Panc1 (cell line): ENCODE measurements around the gene ADAMTS9. TPM values are rescaled to one million over a fixed set of nuclear protein-coding genes. Genes with fewer than 3 reads are reported as not detected.

ENCODE experiments used
- ATAC-seq: fragments of 200-7000 bp; cut with Tn5 transposase; 2 replicates; pipeline ENCODE4 v1.9.1; 2020; ENCODE audit warnings: mild to moderate bottlenecking, moderate library complexity
- BruUV-seq: library from RNA; stranded (reverse); fragments of 400-500 nt; replicated peaks from 2 replicates; lab custom pipeline; 2021; lab: Mats Ljungman, UMichigan
- CTCF ChIA-PET: fragments of 300-600 bp; sonication (Branson Sonifier 250); formaldehyde crosslinking; loops from one replicate; lab custom pipeline; 2022; ENCODE audit warnings: antibody characterized with exemption; lab: Charles Lee
- POLR2A ChIA-PET: fragments of 300-600 bp; sonication (Branson Sonifier 250); formaldehyde crosslinking; loops from one replicate; lab custom pipeline; 2022; ENCODE audit warnings: antibody characterized with exemption; lab: Charles Lee
- DNase-seq: peaks from one replicate; pipeline ENCODE4 v3.0.0-alpha.2; 2010; ENCODE audit warnings: low read depth, low spot score
- H3K27ac ChIP-seq: 2 replicates; pipeline ENCODE4 v1.5.1; 2011; ENCODE audit warnings: mild to moderate bottlenecking, low read length, inconsistent platforms
- H3K27me3 ChIP-seq: fragments of 200-500 bp; sonication (Bioruptor generic); 2 replicates; pipeline ENCODE4 v1.6.0; 2014; ENCODE audit warnings: low read length, inconsistent platforms; ENCODE audit not compliant: control insufficient read depth, insufficient read depth
- H3K36me3 ChIP-seq: fragments of 200-500 bp; sonication (Bioruptor generic); 2 replicates; pipeline ENCODE4 v1.5.1; 2014; ENCODE audit warnings: inconsistent platforms, mild to moderate bottlenecking, low read length, moderate library complexity; ENCODE audit not compliant: control insufficient read depth, insufficient read depth
- H3K4me1 ChIP-seq: 2 replicates; pipeline ENCODE4 v1.5.1; 2011; ENCODE audit warnings: inconsistent platforms, mild to moderate bottlenecking, low read length, moderate library complexity; ENCODE audit not compliant: control insufficient read depth, insufficient read depth
- H3K4me3 ChIP-seq, 2 experiments: 2 replicates each; pipeline ENCODE4 v1.5.1; 2011 to 2012; ENCODE audit warnings: low read depth in 2 of 2, low read length in 2 of 2, mild to moderate bottlenecking in 2 of 2, inconsistent platforms in 1 of 2, moderate library complexity in 1 of 2
- H3K9me3 ChIP-seq: fragments of 200-500 bp; sonication (Bioruptor generic); 2 replicates; pipeline ENCODE4 v1.5.1; 2014; ENCODE audit warnings: low read depth, mild to moderate bottlenecking, inconsistent platforms, low read length, moderate library complexity; ENCODE audit not compliant: control insufficient read depth, insufficient read depth
- CTCF ChIP-seq: fragments of 450-650 bp; IDR thresholded peaks from 2 replicates; pipeline ENCODE4 v1.5.1; 2017; ENCODE audit warnings: mild to moderate bottlenecking
- POLR2AphosphoS5 ChIP-seq: IDR thresholded peaks from 2 replicates; pipeline ENCODE4 v1.6.1; 2012; ENCODE audit warnings: mild to moderate bottlenecking, low read depth, low read length, moderate library complexity
- REST ChIP-seq, 2 experiments: IDR thresholded peaks; 2 replicates each; pipeline ENCODE4 v1.6.1; 2011 to 2012; ENCODE audit warnings: low read depth in 2 of 2, control low read depth in 1 of 2, low read length in 1 of 2, mild to moderate bottlenecking in 1 of 2, moderate library complexity in 1 of 2; ENCODE audit not compliant: insufficient read depth in 1 of 2
- SIN3A ChIP-seq: IDR thresholded peaks from 2 replicates; pipeline ENCODE4 v1.6.1; 2012; ENCODE audit warnings: low read depth, mild to moderate bottlenecking, low read length, moderate library complexity, borderline replicate concordance; ENCODE audit not compliant: insufficient read depth
- TCF7L2 ChIP-seq: IDR thresholded peaks from 2 replicates; pipeline ENCODE4 v1.6.1; 2011; ENCODE audit warnings: mild to moderate bottlenecking, low read depth, low read length, inconsistent platforms
- in situ Hi-C: cut with HindIII; loops from 2 replicates; pipeline ENCODE4 v1.10.0; 2016; ENCODE audit warnings: low sequenced_read_pairs, low pct_unique_long_range_greater_than_20kb
- intact Hi-C: fragments of 100-400 bp; cut with micrococcal nuclease; formaldehyde crosslinking; loops from one replicate; pipeline ENCODE4 v1.10.0; 2022; ENCODE audit not compliant: unreplicated experiment
- total RNA-seq: library from RNA; stranded (reverse); gene quantifications from one replicate; pipeline ENCODE4 v1.2.1, GENCODE V29; 2021; ENCODE audit not compliant: unreplicated experiment

ADAMTS9 gene
- total RNA-seq, 1 experiment from 2014 or later, result 0.05 TPM

GRCh38 chr3:64705946-64706345, 18.1 kb upstream of the ADAMTS9 start:
- CTCF ChIA-PET, result no interaction called here
- TF ChIP-seq CTCF (no peak), TCF7L2 (no peak), REST (IDR thresholded peaks at IDR 0.05; ENCODE audit: insufficient read depth in 1 of 2, low read depth in 2 of 2, low read length in 1 of 2) (no peak), SIN3A (no peak), POLR2AphosphoS5 (no peak)
- no peak overlapping the region for H3K27ac ChIP-seq
- ATAC-seq, result no peak
- no TSS peak for BruUV-seq
- H3K36me3 ChIP-seq, result no peaks in the 10 kb centered on the region
- intact Hi-C loops (no loop called here), in situ Hi-C loops (no loop called here)
- H3K4me3 ChIP-seq, result no peak overlapping the region
- DNase-seq, result no peak
- no peaks in the 10 kb centered on the region for H3K9me3 ChIP-seq
- POLR2A ChIA-PET, result no interaction called here
- no peaks in the 10 kb centered on the region for H3K27me3 ChIP-seq
- no peaks in the 10 kb centered on the region for H3K4me1 ChIP-seq

- intact Hi-C loops (no loop called here), in situ Hi-C loops (no loop called here)
- CTCF ChIA-PET, result no interaction called here
- BruUV-seq, result no TSS peak
- TF ChIP-seq REST (IDR thresholded peaks at IDR 0.05; ENCODE audit: insufficient read depth in 1 of 2, low read depth in 2 of 2, low read length in 1 of 2) (no peak), SIN3A (no peak), CTCF (no peak), POLR2AphosphoS5 (no peak), TCF7L2 (no peak)
- POLR2A ChIA-PET, result no interaction called here
- Histone ChIP-seq H3K9me3 (no peaks in the 10 kb centered on the region), H3K27me3 (peaks cover under 1% of the 10 kb centered on the region; the same call in 1 of the 2 replicates), H3K36me3 (no peaks in the 10 kb centered on the region), H3K4me1 (no peaks in the 10 kb centered on the region), H3K27ac (no peak overlapping the region), H3K4me3 (no peak overlapping the region)
- ATAC-seq (no peak), DNase-seq (no peak)
These were observed 9.1 kb upstream of the ADAMTS9 start for GRCh38 chr3:64696896-64697295.
